Regular cardiac myocyte (primary cell): ENCODE data around the gene PRRT2. TPM values are rescaled to one million over a fixed set of nuclear protein-coding genes. Genes with fewer than 3 reads are reported as not detected.

Experiments
- total RNA-seq: library from RNA; depleted of rRNA; stranded (reverse); fragments of >200 nt; gene quantifications from 2 replicates; pipeline ENCODE4 v1.2.3, GENCODE V29; 2014

Gene PRRT2
- total RNA-seq = 0.58 and 3.1 TPM in 2 replicates

GRCh38 chr16:29811896-29812665 lies at the start of gene PRRT2:
TSS of gene PRRT2 (plus strand) at chr16:29812193. CDS start at chr16:29813055, 862 bp downstream.

GRCh38 chr16:29777576-29778350 lies 34.2 kb upstream of the PRRT2 start, which contains the start of gene ZG16:
TSS of gene ZG16 (plus strand) at chr16:29778256. CDS start at chr16:29779267, 1,011 bp downstream.

GRCh38 chr16:29790183-29790948 lies 21.6 kb upstream of the PRRT2 start, which contains the start of gene KIF22:
TSS of gene KIF22 (plus strand) at chr16:29790751. CDS start at chr16:29790760, 9 bp downstream.

GRCh38 chr16:29806099-29806579 lies 5.9 kb upstream of the PRRT2 start, which contains the start of gene MAZ:
TSS of gene MAZ (plus strand) at chr16:29806529. CDS start at chr16:29806702, 173 bp downstream.

GRCh38 chr16:29815793-29816693 lies 4.0 kb downstream of the PRRT2 start, which contains the start of gene PAGR1:
TSS of gene PAGR1 (plus strand) at chr16:29816152. CDS start at chr16:29816526, 374 bp downstream.

GRCh38 chr16:29820271-29820701 lies 8.3 kb downstream of the PRRT2 start, which contains the start of gene MVP:
TSS of gene MVP (plus strand) at chr16:29820462. CDS start at chr16:29830550, 10,088 bp downstream.

GRCh38 chr16:29862884-29863668 lies 51.1 kb downstream of the PRRT2 start, which contains the start of gene CDIPT:
TSS of gene CDIPT (minus strand) at chr16:29863226. CDS start at chr16:29862857, 369 bp downstream.

Other genes starting within 250 kb of the PRRT2 start
- gene SPN, start 148.9 kb upstream of the PRRT2 start, total RNA-seq = not detected in 2 replicates
- 10.9 and 22.8 TPM in 2 replicates for gene QPRT, start 133.0 kb upstream of the PRRT2 start, total RNA-seq
- gene C16orf54, start 66.2 kb upstream of the PRRT2 start, total RNA-seq = not detected in 2 replicates
- not detected in 2 replicates for gene ZG16, start 33.9 kb upstream of the PRRT2 start, total RNA-seq
- gene KIF22, start 21.4 kb upstream of the PRRT2 start, total RNA-seq = 15.2 and 94.1 TPM in 2 replicates
- 87.7 and 188 TPM in 2 replicates for gene MAZ, start 5.7 kb upstream of the PRRT2 start, total RNA-seq
- gene PAGR1, start 4.0 kb downstream of the PRRT2 start, total RNA-seq = 12.7 and 32.4 TPM in 2 replicates
- 188 and 263 TPM in 2 replicates for gene MVP, start 8.3 kb downstream of the PRRT2 start, total RNA-seq
- 86.8 and 102 TPM in 2 replicates for gene CDIPT, start 51.0 kb downstream of the PRRT2 start, total RNA-seq
- 3.5 and 10.4 TPM in 2 replicates for gene SEZ6L2, start 87.4 kb downstream of the PRRT2 start, total RNA-seq
- gene ASPHD1, start 88.3 kb downstream of the PRRT2 start, total RNA-seq = 13.0 and 15.3 TPM in 2 replicates
- 5.2 and 7.0 TPM in 2 replicates for gene KCTD13, start 114.0 kb downstream of the PRRT2 start, total RNA-seq
- gene TMEM219, start 149.9 kb downstream of the PRRT2 start, total RNA-seq = 72.7 and 84.9 TPM in 2 replicates
- gene TAOK2, start 161.7 kb downstream of the PRRT2 start, total RNA-seq = 54.1 and 74.6 TPM in 2 replicates
- gene HIRIP3, start 183.4 kb downstream of the PRRT2 start, total RNA-seq = 5.1 and 15.0 TPM in 2 replicates
- gene INO80E, start 184.0 kb downstream of the PRRT2 start, total RNA-seq = 19.4 and 20.5 TPM in 2 replicates
- under 0.01 TPM in 1 of 2 replicates, not detected in the other for gene DOC2A, start 198.8 kb downstream of the PRRT2 start, total RNA-seq
- gene C16orf92, start 211.0 kb downstream of the PRRT2 start, total RNA-seq = not detected in 2 replicates
- gene TLCD3B, start 219.1 kb downstream of the PRRT2 start, total RNA-seq = 0.19 TPM in 1 of 2 replicates, not detected in the other